GM13976 (cell line): Measurements from ENCODE around the gene LPP.

Experiments
- DNase-seq: peaks from one replicate; pipeline ENCODE4 v3.0.0; 2012; ENCODE audit warnings: low spot score
- CTCF ChIP-seq: IDR thresholded peaks from 2 replicates; pipeline ENCODE4 v1.5.1; 2012; ENCODE audit warnings: borderline replicate concordance, mild to moderate bottlenecking; ENCODE audit not compliant: insufficient read depth; ENCODE audit errors: extremely low read depth, missing control alignments, control extremely low read depth
- in situ Hi-C: fragments of 300-500 bp; cut with MboI; formaldehyde crosslinking; loops from one replicate; pipeline ENCODE4 v1.12.0; 2022; ENCODE audit warnings: low sequenced_read_pairs, mixed read lengths, inconsistent platforms; ENCODE audit not compliant: unreplicated experiment

LPP gene

GRCh38 chr3:188170461-188171459 is 16.8 kb downstream of the LPP start:
- no peak for TF ChIP-seq CTCF
- in situ Hi-C loops, result no loop called here
- DNase-seq, result no peak

- in situ Hi-C loops, result no loop called here
- TF ChIP-seq CTCF, result no peak
Observed at GRCh38 chr3:188171682-188172467, 17.9 kb downstream of the LPP start.

GRCh38 chr3:188174317-188175044 is 20.5 kb downstream of the LPP start:
- DNase-seq, result no peak
- in situ Hi-C loops, result no loop called here

More at GRCh38 chr3:188171682-188172467, 17.9 kb downstream of the LPP start:
- no peak for DNase-seq

GRCh38 chr3:188176476-188176875 is 22.5 kb downstream of the LPP start:
- in situ Hi-C loops, result no loop called here
- TF ChIP-seq CTCF, result no peak
- DNase-seq, result no peak

More at GRCh38 chr3:188174317-188175044, 20.5 kb downstream of the LPP start:
- no peak for TF ChIP-seq CTCF

GRCh38 chr3:188176884-188177283 is 22.9 kb downstream of the LPP start:
- no peak for DNase-seq
- TF ChIP-seq CTCF, result no peak
- in situ Hi-C loops, result no loop called here

- no peak for TF ChIP-seq CTCF
- in situ Hi-C loops, result no loop called here
- DNase-seq, result no peak
Observed at GRCh38 chr3:188177721-188178120, 23.8 kb downstream of the LPP start.
